Fibroblast of lung (primary cell): ENCODE results near the gene CHAT. TPM values are rescaled to one million over a fixed set of nuclear protein-coding genes. Genes with fewer than 3 reads are reported as not detected.

ENCODE experiments used
- DNase-seq, 2 donors: peaks; one replicate each; pipeline versions ENCODE4 v3.0.0 to v3.0.0-alpha.2; 2010; ENCODE audit warnings: low read depth in 2 of 2
- H2AFZ ChIP-seq: 2 replicates; pipeline ENCODE4 v1.5.1; 2012; ENCODE audit warnings: low read length, control low read depth, inconsistent platforms
- H3K27ac ChIP-seq: 2 replicates; pipeline ENCODE4 v1.5.1; 2011; ENCODE audit warnings: low read length, control low read depth; ENCODE audit not compliant: insufficient read depth
- H3K27me3 ChIP-seq: 2 replicates; pipeline ENCODE4 v1.5.1; 2011; ENCODE audit warnings: mild to moderate bottlenecking, low read length; ENCODE audit not compliant: control insufficient read depth, insufficient read depth
- H3K36me3 ChIP-seq: 2 replicates; pipeline ENCODE4 v1.5.1; 2011; ENCODE audit warnings: low read length; ENCODE audit not compliant: control insufficient read depth, insufficient read depth
- H3K4me1 ChIP-seq: 2 replicates; pipeline ENCODE4 v1.5.1; 2011; ENCODE audit warnings: low read length; ENCODE audit not compliant: control insufficient read depth, insufficient read depth; ENCODE audit errors: extremely low read depth
- H3K4me2 ChIP-seq: 2 replicates; pipeline ENCODE4 v1.5.1; 2011; ENCODE audit warnings: low read length, control low read depth; ENCODE audit not compliant: insufficient read depth; ENCODE audit errors: extremely low read depth
- H3K4me3 ChIP-seq, 4 experiments: fragments of 200-600 bp in 1 of 4; sonication (generic) in 1 of 4; replicated peaks in 1 of 4; 2 replicates each; pipeline ENCODE4 v1.5.1; 2011 to 2016; ENCODE audit warnings: low read length in 4 of 4, low read depth in 3 of 4, mild to moderate bottlenecking in 3 of 4, control low read depth in 2 of 4, inconsistent platforms in 1 of 4, mixed read lengths in 1 of 4; ENCODE audit not compliant: insufficient read depth in 1 of 4; ENCODE audit errors: control extremely low read depth in 1 of 4
- H3K79me2 ChIP-seq: 2 replicates; pipeline ENCODE4 v1.5.1; 2012; ENCODE audit warnings: mild to moderate bottlenecking, low read length, inconsistent platforms; ENCODE audit not compliant: control insufficient read depth, insufficient read depth
- H3K9ac ChIP-seq: 2 replicates; pipeline ENCODE4 v1.5.1; 2011; ENCODE audit warnings: mild to moderate bottlenecking, low read length, control low read depth; ENCODE audit not compliant: insufficient read depth
- H3K9me3 ChIP-seq: 2 replicates; pipeline ENCODE4 v1.5.1; 2012; ENCODE audit warnings: low read depth, low read length; ENCODE audit not compliant: control insufficient read depth, insufficient read depth
- H4K20me1 ChIP-seq: 2 replicates; pipeline ENCODE4 v1.5.1; 2011; ENCODE audit warnings: low read length; ENCODE audit not compliant: control insufficient read depth, insufficient read depth; ENCODE audit errors: extremely low read depth
- EZH2 ChIP-seq: IDR thresholded peaks from 2 replicates; pipeline ENCODE4 v1.5.1; 2012; ENCODE audit warnings: low read length, control low read depth, mild to moderate bottlenecking; ENCODE audit errors: missing control alignments
- polyA plus RNA-seq, 2 donors: library from polyadenylated mRNA; depleted of rRNA in 1 of 2; stranded (reverse) in 1 of 2; unstranded in 1 of 2; fragments of >200 nt; gene quantifications; 2 replicates each; pipeline ENCODE4 v1.2.1, GENCODE V29; 2011 to 2012; ENCODE audit warnings: missing spikeins in 1 of 2
- total RNA-seq: library from RNA; depleted of rRNA; stranded (reverse); fragments of >200 nt; gene quantifications from 2 replicates; pipeline ENCODE4 v1.2.1, GENCODE V29; 2014
- TF ChIP-seq, protein P1 (sequence below), 2 donors: IDR thresholded peaks in 1 of 2; conservative IDR thresholded peaks in 1 of 2; 1 replicate in 1 of 2; 2 replicates in 1 of 2; pipeline ENCODE4 v1.5.1; 2011 to 2012; ENCODE audit warnings: low read length in 2 of 2, control low read depth in 1 of 2, inconsistent platforms in 1 of 2, low read depth in 1 of 2, mild to moderate bottlenecking in 1 of 2

Gene CHAT
- total and polyA plus RNA-seq, 2 donors (not counting 1 experiment from before 2014, with no cell fraction given): not detected

DNA sequence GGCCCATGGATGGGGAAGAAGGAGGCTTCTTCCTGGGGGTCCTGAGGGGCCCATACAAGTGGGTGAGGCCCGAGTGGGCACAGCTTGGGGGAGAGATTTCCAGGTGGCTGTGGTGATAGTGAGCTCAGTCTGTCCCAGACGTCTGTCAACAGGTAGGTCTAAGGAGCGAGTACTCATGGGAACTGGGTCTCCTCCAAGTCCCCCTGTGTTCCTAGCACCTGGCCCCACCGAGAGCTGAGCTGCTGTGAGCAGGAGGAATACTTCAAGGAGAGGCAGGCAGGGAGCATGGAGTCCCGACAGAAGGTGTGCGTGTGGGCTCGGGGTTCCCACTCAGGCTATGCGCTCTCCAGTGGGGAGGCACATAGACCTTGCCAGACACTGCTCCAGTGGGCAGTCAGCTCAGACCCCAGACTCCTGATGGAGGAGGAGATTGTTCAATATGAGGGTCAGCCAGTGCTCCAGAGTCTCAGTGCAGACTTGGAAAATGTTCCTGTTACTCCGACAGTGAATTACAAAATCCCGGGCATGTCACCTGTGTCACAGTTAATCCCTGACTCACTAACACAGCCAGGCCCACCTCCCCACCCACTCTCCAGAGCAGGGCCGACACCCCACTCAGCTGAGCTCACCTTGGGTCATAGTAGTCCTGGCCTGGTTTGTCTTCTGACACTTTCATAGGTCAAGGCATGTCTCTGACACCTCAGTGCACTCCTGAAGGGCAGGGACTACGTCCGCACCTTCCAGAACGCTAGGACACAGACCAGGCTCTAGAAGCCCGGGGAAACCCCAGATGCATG lies 37.4 kb downstream of the CHAT start:
- H3K9me3 ChIP-seq: no peaks in the 10 kb centered on the region
- H3K27ac ChIP-seq: no peak overlapping the region
- H3K36me3 ChIP-seq: no peaks in the 10 kb centered on the region
- no peak overlapping the region for H2AFZ ChIP-seq
- DNase-seq: no peak
- H3K4me2 ChIP-seq: no peak overlapping the region
- H3K27me3 ChIP-seq: no peaks in the 10 kb centered on the region
- no peaks in the 10 kb centered on the region for H3K4me1 ChIP-seq
- no peaks in the 10 kb centered on the region for H3K79me2 ChIP-seq
- no peaks in the 10 kb centered on the region for H4K20me1 ChIP-seq
- no peak overlapping the region for H3K4me3 ChIP-seq
- H3K9ac ChIP-seq: no peak overlapping the region
- no peak for TF ChIP-seq EZH2
- TF ChIP-seq, protein P1, sequence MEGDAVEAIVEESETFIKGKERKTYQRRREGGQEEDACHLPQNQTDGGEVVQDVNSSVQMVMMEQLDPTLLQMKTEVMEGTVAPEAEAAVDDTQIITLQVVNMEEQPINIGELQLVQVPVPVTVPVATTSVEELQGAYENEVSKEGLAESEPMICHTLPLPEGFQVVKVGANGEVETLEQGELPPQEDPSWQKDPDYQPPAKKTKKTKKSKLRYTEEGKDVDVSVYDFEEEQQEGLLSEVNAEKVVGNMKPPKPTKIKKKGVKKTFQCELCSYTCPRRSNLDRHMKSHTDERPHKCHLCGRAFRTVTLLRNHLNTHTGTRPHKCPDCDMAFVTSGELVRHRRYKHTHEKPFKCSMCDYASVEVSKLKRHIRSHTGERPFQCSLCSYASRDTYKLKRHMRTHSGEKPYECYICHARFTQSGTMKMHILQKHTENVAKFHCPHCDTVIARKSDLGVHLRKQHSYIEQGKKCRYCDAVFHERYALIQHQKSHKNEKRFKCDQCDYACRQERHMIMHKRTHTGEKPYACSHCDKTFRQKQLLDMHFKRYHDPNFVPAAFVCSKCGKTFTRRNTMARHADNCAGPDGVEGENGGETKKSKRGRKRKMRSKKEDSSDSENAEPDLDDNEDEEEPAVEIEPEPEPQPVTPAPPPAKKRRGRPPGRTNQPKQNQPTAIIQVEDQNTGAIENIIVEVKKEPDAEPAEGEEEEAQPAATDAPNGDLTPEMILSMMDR (conservative IDR thresholded peaks at IDR 0.05 in 1 of 2, IDR thresholded peaks at IDR 0.05 in 1 of 2; ENCODE audit: low read depth in 1 of 2, low read length in 2 of 2): no peak

GRCh38 chr10:49651917-49652316 lies 38.1 kb downstream of the CHAT start:
- Histone ChIP-seq H3K36me3 (no peaks in the 10 kb centered on the region), H3K4me3 (no peak overlapping the region), H2AFZ (no peak overlapping the region), H3K4me2 (no peak overlapping the region), H3K4me1 (no peaks in the 10 kb centered on the region), H4K20me1 (no peaks in the 10 kb centered on the region), H3K79me2 (no peaks in the 10 kb centered on the region), H3K9me3 (no peaks in the 10 kb centered on the region), H3K27ac (no peak overlapping the region), H3K27me3 (no peaks in the 10 kb centered on the region), H3K9ac (no peak overlapping the region)
- TF ChIP-seq, protein P1 (conservative IDR thresholded peaks at IDR 0.05 in 1 of 2, IDR thresholded peaks at IDR 0.05 in 1 of 2; ENCODE audit: low read depth in 1 of 2, low read length in 2 of 2): no peak
- no peak for TF ChIP-seq EZH2
- DNase-seq: no peak

- Histone ChIP-seq H3K4me2 (no peak overlapping the region), H3K4me1 (no peaks in the 10 kb centered on the region), H4K20me1 (no peaks in the 10 kb centered on the region), H3K4me3 (no peak overlapping the region), H3K79me2 (no peaks in the 10 kb centered on the region), H3K36me3 (no peaks in the 10 kb centered on the region), H2AFZ (no peak overlapping the region), H3K9ac (no peak overlapping the region), H3K27ac (no peak overlapping the region), H3K27me3 (no peaks in the 10 kb centered on the region), H3K9me3 (no peaks in the 10 kb centered on the region)
- no peak for TF ChIP-seq EZH2
- TF ChIP-seq, protein P1 (conservative IDR thresholded peaks at IDR 0.05 in 1 of 2, IDR thresholded peaks at IDR 0.05 in 1 of 2; ENCODE audit: low read depth in 1 of 2, low read length in 2 of 2): no peak
- DNase-seq: no peak
Measured at GRCh38 chr10:49652421-49653272, 38.8 kb downstream of the CHAT start.
